ENCODE data around the gene NCS1.

The NCS1 gene

GRCh38 chr9:130199605-130200004, 27.4 kb downstream of the NCS1 start:
- in situ Hi-C loops (cut with MboI; ENCODE audit: low pct_unique_long_range_greater_than_20kb, low sequenced_read_pairs, unreplicated experiment): no loop called here
- no peak for DNase-seq (ENCODE audit: low spot score)
- no peak for TF ChIP-seq CTCF (IDR thresholded peaks at IDR 0.05; ENCODE audit: extremely low read depth, insufficient read depth, missing control alignments)

- in situ Hi-C loops (cut with MboI; ENCODE audit: low pct_unique_long_range_greater_than_20kb, low sequenced_read_pairs, unreplicated experiment): no loop called here
Measured at GRCh38 chr9:130200038-130200849, 28.0 kb downstream of the NCS1 start.

GRCh38 chr9:130201399-130201873, 29.2 kb downstream of the NCS1 start:
- no peak for DNase-seq (ENCODE audit: low spot score)
- in situ Hi-C loops (cut with MboI; ENCODE audit: low pct_unique_long_range_greater_than_20kb, low sequenced_read_pairs, unreplicated experiment): no loop called here

More at GRCh38 chr9:130200038-130200849, 28.0 kb downstream of the NCS1 start:
- no peak for DNase-seq (ENCODE audit: low spot score)
- no peak for TF ChIP-seq CTCF (IDR thresholded peaks at IDR 0.05; ENCODE audit: extremely low read depth, insufficient read depth, missing control alignments)

GRCh38 chr9:130201974-130202373, 29.8 kb downstream of the NCS1 start:
- TF ChIP-seq CTCF (IDR thresholded peaks at IDR 0.05; ENCODE audit: extremely low read depth, insufficient read depth, missing control alignments): no peak
- no peak for DNase-seq (ENCODE audit: low spot score)
- in situ Hi-C loops (cut with MboI; ENCODE audit: low pct_unique_long_range_greater_than_20kb, low sequenced_read_pairs, unreplicated experiment): no loop called here

More at GRCh38 chr9:130201399-130201873, 29.2 kb downstream of the NCS1 start:
- TF ChIP-seq CTCF (IDR thresholded peaks at IDR 0.05; ENCODE audit: extremely low read depth, insufficient read depth, missing control alignments): no peak

- DNase-seq (ENCODE audit: low spot score): no peak
- no peak for TF ChIP-seq CTCF (IDR thresholded peaks at IDR 0.05; ENCODE audit: extremely low read depth, insufficient read depth, missing control alignments)
- in situ Hi-C loops (cut with MboI; ENCODE audit: low pct_unique_long_range_greater_than_20kb, low sequenced_read_pairs, unreplicated experiment): no loop called here
Measured at GRCh38 chr9:130204341-130204740, 32.1 kb downstream of the NCS1 start.

GRCh38 chr9:130204959-130205358, 32.8 kb downstream of the NCS1 start:
- DNase-seq (ENCODE audit: low spot score): no peak
- no peak for TF ChIP-seq CTCF (IDR thresholded peaks at IDR 0.05; ENCODE audit: extremely low read depth, insufficient read depth, missing control alignments)
- in situ Hi-C loops (cut with MboI; ENCODE audit: low pct_unique_long_range_greater_than_20kb, low sequenced_read_pairs, unreplicated experiment): no loop called here

Data from GM13977 (cell line).